GM21576 (cell line): Measurements from ENCODE around the gene OR9Q1.

Experiments
- ATAC-seq: cut with Tn5 transposase; IDR thresholded peaks from one replicate; pipeline ENCODE4 v1.9.1; 2021; ENCODE audit warnings: mild to moderate bottlenecking, moderate library complexity; ENCODE audit not compliant: unreplicated experiment

OR9Q1 gene

DNA sequence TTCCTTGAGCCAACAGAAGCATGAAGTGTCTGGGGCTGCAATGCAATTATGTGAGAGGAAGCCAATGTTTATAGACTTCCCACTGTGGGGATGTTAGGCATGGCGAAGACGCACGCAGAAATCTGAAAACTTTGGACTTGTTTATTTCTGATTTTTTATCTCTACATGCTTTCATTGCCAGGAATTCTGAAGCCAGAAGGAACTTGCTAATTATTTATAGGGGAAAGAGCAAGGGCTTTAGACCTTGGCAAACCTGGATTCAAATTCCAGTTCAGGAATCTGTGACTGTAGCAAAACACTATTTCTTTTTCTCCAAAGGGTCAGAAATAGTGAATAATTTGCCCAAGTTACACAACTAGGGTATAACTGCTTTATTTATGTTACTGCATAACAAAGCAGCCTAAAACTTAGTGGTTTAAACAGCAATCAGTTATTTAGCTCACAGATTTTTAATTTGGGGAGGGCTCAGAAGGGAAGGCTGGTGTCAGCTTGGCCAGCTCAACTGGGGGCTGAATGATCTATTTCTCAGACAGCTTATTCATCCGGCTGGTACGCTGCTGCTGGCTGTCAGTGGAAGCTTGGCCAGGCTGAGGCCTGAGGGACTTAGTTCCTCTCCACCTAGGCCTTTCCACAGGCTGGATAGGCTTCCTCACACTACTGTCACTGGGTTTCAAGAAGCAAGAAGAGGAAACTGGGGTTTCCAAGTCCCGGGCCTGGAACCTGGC lies 5.2 kb downstream of the OR9Q1 start:
- ATAC-seq: no peak

DNA sequence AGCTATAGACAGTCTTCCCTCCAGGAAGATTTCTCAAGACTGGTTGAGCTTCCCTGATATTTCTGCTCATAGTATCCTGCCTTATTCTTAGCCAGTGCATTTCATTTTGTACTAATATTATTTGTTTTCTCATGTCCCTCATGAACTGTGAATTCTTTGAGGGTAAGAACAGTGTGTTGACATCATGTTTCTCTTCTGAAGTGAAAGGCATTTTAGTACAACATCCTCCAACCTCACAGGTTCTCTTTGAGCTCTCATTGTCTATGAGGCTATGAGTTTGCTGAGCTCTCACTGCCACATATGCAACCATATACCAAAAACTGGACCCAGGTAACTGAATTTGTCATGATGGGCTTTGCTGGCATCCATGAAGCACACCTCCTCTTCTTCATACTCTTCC lies 7.0 kb downstream of the OR9Q1 start, which contains the start of gene OR6Q1:
OR6Q1 (plus strand) TSS at position 301 of the 400 bp plus-strand sequence; CDS start at position 301, 0 bp downstream.
- no peak for ATAC-seq

DNA sequence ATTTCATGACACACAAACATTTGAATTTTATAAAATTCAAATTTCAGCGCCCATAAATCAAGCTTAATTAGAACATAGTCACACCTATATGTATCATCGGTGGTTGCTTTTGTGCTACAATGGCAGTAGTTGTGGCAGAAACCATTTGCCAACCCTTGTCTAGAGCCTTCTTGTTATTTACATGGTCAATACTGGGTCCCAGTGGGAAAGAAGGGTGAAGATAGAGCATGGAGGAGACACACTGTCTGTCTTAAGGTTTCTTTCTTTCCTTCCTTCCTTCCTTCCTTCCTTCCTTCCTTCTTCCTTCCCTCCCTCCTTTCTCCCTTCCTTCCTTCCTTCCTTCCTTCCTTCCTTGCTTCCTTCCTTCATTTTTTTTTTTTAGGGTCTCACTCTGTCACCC lies 10.8 kb downstream of the OR9Q1 start:
- no peak for ATAC-seq

DNA sequence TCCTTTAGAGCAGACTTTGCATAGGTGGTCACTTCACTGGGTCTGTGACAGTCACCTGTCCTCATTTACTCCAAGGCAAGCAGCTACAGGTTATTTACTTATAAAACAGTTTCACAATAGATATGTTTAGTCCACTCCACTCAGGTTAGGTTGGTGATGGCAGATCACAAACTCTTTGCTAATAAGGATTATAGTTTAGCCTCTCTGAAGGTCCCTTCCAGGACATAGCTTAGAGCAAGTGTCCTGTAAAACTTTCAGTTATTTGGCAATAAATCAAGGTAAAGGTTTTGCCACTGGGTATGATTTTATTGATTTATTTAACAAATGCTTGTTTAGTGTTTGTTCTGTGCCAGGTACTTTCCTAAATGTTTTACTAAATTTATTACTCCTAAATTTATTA lies 15.9 kb downstream of the OR9Q1 start:
- ATAC-seq: no peak

DNA sequence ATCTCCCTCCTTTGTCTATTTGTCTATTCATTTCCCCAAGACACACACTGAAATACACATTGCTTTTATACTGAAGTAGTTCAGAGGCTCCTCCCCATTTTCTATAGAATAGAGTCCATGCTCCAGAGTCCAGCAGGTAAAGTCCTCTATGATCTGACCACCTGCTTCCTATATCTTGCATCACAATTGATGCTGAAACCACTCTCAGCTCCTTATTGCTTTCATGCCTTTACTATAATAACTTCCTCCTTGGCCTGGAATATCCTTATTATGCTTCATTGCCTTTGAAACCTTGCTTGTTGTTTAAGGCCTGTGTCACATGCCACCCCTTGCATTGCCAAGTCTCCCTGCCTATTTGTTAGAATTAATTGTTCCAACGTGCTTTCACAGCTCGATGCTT lies 19.7 kb downstream of the OR9Q1 start:
- no peak for ATAC-seq

DNA sequence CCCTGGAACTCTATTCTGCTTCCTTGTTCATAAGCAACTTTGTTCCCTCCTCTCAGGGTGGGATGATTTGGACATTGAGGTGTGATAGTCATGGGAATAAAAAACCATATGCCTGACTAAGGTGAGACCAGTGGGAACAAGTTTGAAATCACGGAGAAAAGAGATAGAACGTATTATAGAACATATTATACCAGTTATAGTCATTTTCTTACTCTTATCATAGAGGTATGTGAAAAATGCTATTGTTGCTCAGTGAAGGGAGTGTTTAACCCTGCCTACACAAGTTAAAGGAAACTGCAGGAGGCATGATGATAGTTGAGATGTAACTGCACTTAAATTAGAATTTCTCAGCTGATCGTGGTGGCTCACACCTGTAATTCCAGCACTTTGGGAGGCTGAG lies 22.6 kb downstream of the OR9Q1 start:
- ATAC-seq: no peak

DNA sequence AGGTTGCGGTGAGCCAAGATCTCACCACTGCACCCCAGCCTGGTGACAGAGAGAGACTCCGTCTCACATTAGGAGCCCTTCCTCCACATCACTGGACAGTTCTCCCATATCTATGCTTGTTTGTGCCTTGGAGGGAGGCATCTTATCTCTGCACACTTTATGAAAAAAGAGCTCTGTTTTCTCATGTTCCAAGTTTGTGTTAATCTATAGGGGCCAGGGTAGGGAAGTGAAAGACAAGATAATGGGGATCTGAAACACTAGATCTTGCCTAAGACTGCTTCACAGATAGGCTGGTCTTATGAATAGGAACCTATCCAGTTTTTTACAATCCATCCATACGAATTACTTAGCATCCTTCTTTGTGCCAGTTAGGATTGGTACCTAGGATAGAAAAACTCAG lies 24.1 kb downstream of the OR9Q1 start:
- ATAC-seq: no peak

DNA sequence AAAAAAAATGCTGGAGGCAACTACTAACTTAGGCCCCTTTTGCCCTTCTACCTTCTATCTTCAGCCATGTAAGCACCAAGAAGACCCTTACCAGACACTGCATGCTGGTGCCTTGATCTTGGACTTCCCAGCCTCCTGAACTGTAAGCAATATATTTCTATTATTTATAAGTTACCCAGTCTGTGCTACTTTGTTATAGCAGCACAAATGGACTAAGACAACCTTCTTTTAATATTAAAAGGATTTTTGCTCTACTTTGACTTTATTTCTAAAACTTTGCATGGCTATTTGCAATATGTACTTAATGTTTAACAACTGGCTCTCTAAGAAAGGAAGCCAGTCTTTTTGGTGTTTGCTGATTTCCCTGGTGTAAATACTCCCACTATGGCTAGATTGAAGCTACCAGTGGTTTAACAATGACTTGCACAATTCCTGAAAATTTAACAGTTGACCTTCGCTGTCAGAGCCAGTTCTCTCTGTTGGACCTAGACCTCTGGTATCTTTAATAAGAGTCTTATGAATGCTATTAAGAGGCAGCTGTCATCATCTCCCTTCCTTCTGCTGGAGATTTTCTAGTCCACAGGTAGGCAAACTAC lies 32.2 kb downstream of the OR9Q1 start:
- ATAC-seq: no peak

DNA sequence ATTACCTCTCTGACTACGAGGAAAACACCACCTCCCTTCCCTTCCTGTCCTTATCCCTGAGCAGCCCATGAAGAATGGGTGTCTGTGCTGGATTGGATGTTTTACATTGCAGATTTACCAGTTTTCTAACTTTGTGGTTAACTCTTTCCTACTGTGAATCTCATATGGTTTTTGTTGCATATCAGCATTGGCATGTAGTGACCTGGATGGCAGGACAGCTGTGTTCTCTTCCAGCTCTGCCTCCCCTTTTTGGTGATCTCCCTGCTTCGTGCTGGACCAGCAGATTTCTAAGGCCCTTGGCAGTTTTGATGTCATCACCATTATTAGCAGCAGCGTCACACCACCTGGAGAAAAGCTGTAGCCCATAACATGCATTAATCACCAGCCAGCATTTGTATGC lies 33.8 kb downstream of the OR9Q1 start:
- no peak for ATAC-seq

DNA sequence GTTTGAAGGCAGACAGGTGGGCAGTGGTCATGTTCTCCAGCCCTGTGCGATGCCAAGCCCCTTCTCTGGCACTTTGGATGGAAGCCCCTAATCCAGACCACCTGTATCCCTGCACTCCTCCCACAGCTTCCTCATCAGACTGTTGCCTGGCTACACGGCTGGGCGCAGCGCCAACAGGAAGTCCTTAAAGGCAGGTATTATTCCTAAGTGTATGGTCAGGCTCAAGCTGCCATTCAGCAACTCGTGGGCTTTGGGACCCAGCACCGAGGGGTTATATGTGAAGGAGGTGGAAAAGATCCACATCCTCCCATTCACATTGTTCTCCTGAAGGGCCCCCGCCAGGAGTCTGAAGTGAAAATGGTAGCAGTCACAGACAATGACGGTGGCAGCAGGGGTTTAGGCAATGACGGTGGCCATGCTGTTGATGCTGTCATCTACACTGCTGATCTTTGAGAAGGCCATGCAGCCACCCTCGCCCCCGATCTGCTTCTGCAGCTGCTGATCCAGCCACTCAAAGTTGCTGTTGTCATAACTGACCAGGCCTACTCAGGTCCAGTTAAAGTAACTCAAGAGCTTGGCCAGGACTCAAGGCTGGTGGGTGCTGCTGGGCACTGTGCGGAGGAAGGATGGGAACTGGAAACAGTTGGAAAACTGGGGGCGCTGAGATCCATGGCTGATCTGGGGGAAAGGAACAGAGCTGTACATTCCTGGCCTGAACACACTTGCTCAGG lies 34.8 kb downstream of the OR9Q1 start:
- ATAC-seq: no peak

DNA sequence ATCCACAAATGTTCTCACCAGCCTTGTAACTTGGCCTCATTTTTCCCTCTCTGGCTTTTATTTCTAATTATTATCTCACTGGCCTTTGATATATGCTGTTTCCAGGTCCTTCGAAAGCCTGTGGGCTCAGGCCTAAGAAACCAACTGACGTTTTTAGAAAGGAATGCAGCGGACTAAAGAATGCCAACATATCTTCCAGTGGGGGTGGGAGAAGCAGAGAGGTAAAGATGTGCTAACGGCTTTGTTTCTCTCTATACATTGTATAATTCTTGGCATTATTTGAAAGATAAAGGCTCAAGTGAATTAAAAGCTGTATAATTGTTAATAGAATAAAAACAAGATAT lies 35.3 kb downstream of the OR9Q1 start:
- no peak for ATAC-seq

DNA sequence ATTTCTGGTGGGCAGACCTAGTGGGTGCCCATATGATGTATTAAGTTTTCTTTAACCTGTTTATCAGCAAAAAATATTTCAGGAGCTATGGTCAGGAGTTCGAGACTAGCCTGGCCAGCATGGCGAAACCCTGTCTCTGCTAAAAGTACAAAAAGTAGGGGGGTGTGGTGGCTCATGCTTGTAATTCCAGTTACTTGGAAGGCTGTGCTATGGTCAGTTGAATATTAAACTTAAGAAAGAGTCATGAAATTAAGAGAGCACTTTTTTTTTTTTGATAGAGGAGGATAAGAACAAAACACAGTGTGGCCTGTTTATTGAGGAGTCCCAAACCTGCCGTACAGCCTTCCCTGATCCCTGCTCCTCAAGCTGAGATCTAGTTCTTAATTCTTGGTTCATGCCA lies 36.9 kb downstream of the OR9Q1 start:
- no peak for ATAC-seq

DNA sequence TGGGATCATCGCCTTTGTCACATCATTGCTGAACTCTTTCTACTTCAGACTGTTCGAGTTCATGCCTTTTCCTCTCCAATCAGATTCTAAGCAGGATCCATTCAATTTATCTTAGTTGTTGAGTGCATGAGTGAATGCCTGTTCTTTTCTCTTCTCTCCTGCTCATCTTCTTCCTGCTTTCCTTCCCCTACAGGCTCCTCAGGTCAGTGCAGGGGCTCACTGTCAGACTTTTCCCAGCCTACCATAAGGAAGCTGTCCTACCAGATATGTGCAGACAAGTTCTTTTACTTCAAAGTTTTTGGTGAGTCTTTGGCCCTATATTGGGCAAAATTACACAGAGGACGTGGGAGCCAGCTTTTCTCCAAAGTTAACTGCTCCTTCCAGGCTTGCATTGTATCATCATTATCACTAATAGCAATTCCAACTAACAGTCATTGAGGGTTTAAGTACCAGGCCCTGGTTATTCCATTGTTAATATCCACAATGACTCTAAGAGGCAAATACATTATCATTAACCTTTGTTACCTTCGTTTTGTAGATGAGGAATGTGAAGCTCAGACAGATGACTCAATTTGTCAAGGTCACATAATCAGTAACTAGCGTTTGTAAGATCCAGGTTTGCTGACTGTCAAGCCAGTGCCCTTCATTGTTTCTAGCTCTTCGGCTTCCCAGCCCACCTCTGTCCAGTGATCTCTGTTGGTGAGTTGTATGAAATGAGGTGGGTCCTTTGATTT lies 37.4 kb downstream of the OR9Q1 start:
- no peak for ATAC-seq

DNA sequence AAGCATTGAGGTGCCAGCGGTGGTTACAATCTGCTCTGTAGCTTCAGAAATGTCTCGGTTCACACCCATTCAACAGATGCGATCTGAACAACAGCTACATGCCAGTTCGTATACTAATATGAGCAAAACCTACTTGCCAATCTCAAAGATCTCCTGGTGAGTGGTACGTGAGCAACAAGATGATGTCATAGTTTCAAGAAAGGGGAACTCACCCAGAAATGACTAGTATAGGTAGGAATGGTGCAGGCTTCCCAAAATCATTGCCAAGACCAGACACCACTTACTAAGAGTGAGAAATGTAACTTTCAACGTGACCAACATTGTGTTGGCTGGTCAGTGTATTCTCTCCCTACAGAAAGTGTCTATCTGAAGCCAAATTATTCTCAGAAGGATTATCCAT lies 38.1 kb downstream of the OR9Q1 start:
- ATAC-seq: no peak

DNA sequence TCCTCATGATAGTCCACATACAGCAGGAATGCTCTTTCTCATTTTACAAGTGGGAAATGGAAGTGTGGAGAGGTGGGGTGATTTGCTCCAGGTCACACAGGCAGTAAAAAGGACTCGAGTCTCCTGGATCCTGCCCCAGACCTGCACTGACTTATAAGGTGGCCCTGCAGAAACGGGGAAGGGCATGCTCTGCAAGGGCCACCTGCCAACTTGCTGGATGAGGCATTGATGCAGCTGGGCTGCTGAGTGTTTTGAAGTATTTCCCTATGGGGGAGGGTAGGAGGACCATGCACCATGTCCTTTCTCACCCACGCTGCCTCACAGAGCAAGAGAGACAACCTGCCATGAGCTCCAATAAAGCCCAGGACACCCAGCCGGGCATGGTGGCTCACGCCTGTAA lies 44.0 kb downstream of the OR9Q1 start:
- ATAC-seq: no peak

DNA sequence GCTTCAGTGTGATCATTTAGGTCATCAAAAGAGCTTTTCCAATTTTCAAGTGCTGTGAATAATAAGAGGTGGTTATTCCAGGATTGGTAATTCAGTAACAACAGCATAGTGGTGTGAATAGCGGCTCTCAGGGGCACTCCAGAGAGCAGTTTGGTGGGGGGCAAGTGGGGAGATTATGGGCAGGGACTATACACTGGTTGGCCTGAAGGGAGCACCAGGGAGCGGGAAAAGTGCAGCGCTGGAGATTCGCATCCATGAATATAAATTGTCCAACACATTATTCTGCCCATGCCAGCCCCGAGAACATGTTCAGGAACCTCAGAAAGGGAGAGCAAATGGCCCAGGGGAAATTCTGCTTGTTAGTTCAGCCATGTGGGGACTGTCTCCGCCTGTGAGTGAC lies 45.0 kb downstream of the OR9Q1 start:
- ATAC-seq: no peak

DNA sequence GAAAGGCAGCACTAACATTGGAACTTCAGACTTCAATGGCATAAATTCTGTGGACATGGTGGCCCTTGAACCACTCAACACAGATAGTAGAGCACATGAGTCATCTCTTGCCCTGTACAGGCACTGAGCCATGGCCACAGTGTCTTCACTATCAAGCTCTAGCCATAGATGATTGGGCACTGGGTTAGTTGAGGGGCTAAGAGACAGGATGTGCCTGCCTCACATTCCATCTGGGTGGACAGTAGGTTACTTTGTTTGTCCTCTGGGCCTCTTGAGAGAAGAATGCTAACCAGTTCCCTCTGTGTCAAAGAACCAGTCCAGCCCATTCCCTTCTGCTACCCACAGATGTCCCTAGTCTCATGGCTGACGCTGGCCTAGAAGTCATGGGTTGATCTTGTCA lies 46.9 kb downstream of the OR9Q1 start:
- no peak for ATAC-seq

DNA sequence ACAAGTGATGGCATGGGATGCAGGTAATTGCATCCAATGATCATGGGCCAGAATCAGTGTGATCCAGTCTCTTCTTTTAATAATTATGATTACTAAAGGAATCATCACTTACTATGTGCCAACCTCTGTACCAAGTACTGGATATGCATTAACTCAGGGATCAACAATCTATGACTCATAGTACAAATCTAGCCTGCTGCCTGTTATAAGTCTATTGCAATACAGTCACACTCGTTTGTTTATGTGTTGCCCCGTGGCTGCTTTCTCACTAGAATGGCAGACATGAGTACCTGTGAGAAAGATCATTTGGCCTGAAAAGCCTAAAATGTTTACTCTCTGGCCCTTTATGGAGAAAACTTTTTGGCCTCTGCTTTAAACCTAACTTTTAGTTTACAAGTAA lies 52.1 kb downstream of the OR9Q1 start:
- no peak for ATAC-seq

DNA sequence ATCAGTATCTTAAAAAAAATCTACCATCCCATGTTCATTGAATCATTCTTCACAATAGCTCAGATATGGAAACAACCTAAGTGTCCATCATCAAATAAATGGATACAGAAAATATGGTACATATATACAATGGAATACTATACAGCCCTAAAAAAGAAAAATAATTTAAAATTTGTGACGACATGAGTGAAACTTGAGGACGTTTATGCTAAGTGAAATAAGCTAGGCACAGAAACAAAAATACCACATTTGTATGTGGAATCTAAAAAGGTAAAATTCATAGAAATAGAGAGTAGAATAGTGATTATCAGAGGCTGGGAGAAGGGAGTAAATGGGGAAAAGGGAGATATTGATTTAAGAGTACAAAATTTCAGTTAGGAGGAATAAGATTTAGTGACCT lies 62.8 kb downstream of the OR9Q1 start:
- no peak for ATAC-seq

DNA sequence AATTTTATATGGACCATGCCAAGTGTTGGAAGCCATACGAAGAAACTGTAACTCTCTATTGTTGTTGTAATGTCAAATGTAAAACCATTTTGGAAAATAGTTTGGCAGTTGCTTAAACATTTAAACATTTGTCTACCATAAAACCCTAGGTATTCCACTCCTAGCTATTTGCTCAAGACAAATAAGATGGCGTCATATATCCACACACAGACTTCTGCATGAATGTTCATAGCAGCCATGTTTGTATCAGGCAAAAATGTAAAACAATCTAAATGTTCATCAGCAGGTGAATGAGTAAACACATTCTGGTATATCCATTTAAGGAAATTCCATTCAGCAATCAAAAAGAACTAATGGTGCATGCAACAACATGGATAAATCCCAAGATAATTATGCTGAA lies 73.8 kb downstream of the OR9Q1 start:
- ATAC-seq: no peak

DNA sequence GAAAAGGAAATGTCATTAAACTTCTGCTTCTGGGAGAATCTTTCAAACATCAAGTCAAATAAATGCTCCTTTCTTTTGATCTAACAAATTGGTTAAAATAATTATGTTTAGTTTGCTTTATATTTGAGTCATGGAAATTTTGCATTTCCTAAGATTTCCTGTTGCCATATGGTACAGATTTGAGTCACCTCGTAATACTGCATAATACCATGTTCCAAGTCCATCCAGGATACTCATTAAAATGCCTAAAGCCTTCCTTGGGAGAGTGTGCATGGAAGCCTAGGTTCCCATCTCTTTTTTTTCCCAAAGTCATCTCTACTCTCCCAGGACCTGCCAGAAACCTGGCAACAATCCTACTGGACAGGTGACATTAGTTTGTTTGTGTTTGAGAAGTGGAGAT lies 97.4 kb downstream of the OR9Q1 start:
- ATAC-seq: no peak

DNA sequence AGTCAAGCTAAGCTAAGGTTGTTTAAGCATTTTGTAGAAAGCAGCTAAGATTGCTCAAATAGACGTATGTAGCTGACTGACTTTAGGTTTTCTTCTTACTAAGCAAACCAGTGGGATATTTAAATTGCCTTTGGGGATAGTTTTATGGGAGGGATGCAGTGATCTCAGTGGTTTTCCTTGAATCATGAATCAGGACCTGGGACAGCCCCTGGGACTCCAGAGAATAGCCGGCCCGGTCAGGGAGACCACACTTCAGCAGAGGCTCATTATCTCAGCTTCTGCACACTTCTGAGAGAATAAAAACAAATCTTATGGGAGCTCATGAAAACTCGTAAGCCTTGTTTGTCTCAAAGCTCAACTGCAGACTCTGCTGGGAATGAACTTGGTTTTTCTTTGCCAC lies 101.8 kb downstream of the OR9Q1 start, which contains the start of gene OR9I1:
OR9I1 (minus strand) TSS at position 62 of the 400 bp plus-strand sequence. CDS start 6,086 bp downstream, outside the sequence.
- ATAC-seq: no peak
